NT2/D1 (cell line): ENCODE measurements around the gene KRT37.
"Not testable (repeated sequence)": the region's sequence is repeated elsewhere in the genome, so short reads cannot be mapped to it uniquely, and the experiment has no call there.

Experiments used
- DNase-seq: peaks from one replicate; pipeline ENCODE4 v3.0.0-alpha.2; 2011; ENCODE audit warnings: low read depth, low spot score
- H3K27me3 ChIP-seq: 2 replicates; pipeline ENCODE4 v1.6.0; 2011; ENCODE audit warnings: mild to moderate bottlenecking; ENCODE audit not compliant: insufficient read length, insufficient read depth
- H3K36me3 ChIP-seq: 2 replicates; pipeline ENCODE4 v1.6.1; 2011; ENCODE audit warnings: mild to moderate bottlenecking, low read length, mixed read lengths; ENCODE audit not compliant: insufficient read depth, insufficient read length
- H3K4me1 ChIP-seq: 2 replicates; pipeline ENCODE4 v1.5.1; 2011; ENCODE audit not compliant: insufficient read depth, insufficient read length
- H3K4me3 ChIP-seq: 2 replicates; pipeline ENCODE4 v1.5.1; 2011; ENCODE audit warnings: low read depth; ENCODE audit not compliant: insufficient read length
- H3K9ac ChIP-seq: 2 replicates; pipeline ENCODE4 v1.6.0; 2011; ENCODE audit warnings: low read depth; ENCODE audit not compliant: insufficient read length
- H3K9me3 ChIP-seq: 2 replicates; pipeline ENCODE4 v1.5.1; 2011; ENCODE audit warnings: mild to moderate bottlenecking, low read length; ENCODE audit not compliant: insufficient read depth
- SUZ12 ChIP-seq: IDR thresholded peaks from 2 replicates; pipeline ENCODE4 v1.6.1; 2011; ENCODE audit not compliant: insufficient read length, insufficient read depth; ENCODE audit errors: extremely low read depth
- YY1 ChIP-seq: IDR thresholded peaks from 2 replicates; pipeline ENCODE4 v1.6.1; 2011; ENCODE audit not compliant: insufficient read length, insufficient read depth
- ZNF274 ChIP-seq: IDR thresholded peaks from 2 replicates; pipeline ENCODE4 v1.6.1; 2011; ENCODE audit warnings: mild to moderate bottlenecking, low read depth, low read length

Gene KRT37

DNA sequence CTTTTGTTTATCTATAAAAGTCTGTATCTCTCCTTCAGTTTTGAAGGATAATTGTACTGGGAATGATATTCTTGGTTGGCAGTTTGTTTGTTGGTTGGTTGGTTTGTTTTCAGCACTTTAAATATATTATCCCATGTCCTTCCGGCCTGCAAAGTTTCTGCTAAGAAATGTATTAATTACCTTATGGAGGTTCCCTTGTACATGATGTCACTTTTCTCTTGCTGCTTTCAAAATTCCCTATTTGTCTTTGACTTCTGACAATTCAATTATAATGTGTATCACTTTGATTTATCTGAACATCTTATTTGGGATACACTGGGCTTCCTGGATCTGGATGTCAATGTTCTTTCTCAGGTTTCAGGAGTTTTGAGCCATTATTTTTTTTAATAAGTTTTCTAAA is 38.2 kb downstream of the KRT37 start:
- TF ChIP-seq SUZ12 = no peak
- TF ChIP-seq YY1 = no peak
- no peak for TF ChIP-seq ZNF274
- DNase-seq = no peak
- H3K9me3 ChIP-seq = peaks cover 7% of the 10 kb centered on the region
- no peaks in the 10 kb centered on the region for H3K4me1 ChIP-seq
- no peak overlapping the region for H3K9ac ChIP-seq
- no peaks in the 10 kb centered on the region for H3K27me3 ChIP-seq
- H3K36me3 ChIP-seq = no peaks in the 10 kb centered on the region
- H3K4me3 ChIP-seq = no peak overlapping the region

DNA sequence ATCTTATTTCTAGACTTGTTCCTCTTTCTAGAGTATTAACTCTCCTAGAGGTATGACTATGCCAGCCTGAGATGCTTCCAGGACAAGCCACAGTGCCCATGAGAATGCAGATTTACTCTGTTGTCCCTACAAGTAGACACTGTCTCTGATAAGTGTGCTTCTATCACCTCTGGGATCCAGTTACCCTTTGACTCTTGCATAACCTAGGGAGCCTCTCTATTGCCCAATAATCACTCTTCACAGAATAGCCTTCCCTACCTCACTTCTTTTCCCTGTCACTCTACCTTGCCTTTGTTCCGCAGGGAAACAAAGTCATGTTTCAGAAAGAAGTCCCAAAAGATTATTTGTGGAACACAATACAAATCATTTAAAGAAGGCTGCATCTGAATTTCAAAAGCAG is 40.7 kb downstream of the KRT37 start:
- Histone ChIP-seq H3K9ac (no peak overlapping the region), H3K4me1 (no peaks in the 10 kb centered on the region), H3K9me3 (peaks cover 7% of the 10 kb centered on the region), H3K4me3 (no peak overlapping the region), H3K27me3 (no peaks in the 10 kb centered on the region), H3K36me3 (no peaks in the 10 kb centered on the region)
- no peak for TF ChIP-seq SUZ12
- TF ChIP-seq ZNF274 = no peak
- TF ChIP-seq YY1 = no peak
- DNase-seq = no peak

DNA sequence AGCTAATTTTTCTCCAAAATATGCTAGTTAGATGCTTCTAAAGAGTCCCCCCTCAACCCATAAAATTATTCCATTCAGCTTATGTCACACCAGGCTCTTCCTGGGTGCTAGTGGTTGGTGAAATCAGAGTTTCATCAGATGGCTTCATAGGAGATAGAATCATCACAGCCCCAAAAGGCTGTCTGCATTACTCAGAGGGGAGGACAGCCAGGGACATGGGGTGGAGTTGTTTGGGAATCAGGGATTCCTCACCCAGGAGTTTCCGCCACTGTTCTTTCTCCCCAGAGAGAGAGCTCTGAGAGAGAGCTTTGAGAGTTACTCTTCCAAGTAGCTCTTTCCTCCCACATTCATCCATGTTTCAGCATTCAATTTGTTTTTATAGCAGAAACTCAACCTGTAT is 42.0 kb downstream of the KRT37 start:
- H3K9me3 ChIP-seq = peaks cover 7% of the 10 kb centered on the region
- no peak overlapping the region for H3K9ac ChIP-seq
- H3K4me1 ChIP-seq = no peaks in the 10 kb centered on the region
- no peak for TF ChIP-seq ZNF274
- no peak for TF ChIP-seq YY1
- TF ChIP-seq SUZ12 = no peak
- no peaks in the 10 kb centered on the region for H3K36me3 ChIP-seq
- no peak overlapping the region for H3K4me3 ChIP-seq
- no peaks in the 10 kb centered on the region for H3K27me3 ChIP-seq
- DNase-seq = no peak

DNA sequence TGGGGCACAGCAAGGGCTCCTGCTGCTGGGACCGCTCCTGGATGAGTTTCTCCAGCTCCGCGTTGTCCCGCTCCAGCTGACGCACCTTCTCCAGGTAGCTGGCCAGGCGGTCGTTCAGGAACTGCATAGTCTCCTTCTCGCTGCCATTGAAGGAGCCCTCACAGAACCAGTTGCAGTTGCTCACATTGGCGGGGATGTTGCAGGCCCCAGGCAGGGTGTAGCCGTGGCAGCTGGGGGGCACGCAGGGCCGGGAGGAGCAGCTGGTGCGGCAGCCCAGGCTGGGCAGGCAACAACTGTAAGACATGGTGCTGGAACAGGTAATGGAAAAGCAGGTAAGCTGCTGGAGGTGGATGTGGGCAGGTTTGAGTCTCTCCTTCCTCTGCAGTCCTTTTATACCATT is 42.4 kb downstream of the KRT37 start, which contains the start of gene KRT34:
KRT34 (minus strand) TSS at position 364 of the 400 bp plus-strand sequence; CDS start at position 304, 60 bp downstream.
- not testable (repeated sequence) for H3K4me3 ChIP-seq, H3K27me3 ChIP-seq, H3K36me3 ChIP-seq, H3K9ac ChIP-seq, DNase-seq, H3K9me3 ChIP-seq, H3K4me1 ChIP-seq

DNA sequence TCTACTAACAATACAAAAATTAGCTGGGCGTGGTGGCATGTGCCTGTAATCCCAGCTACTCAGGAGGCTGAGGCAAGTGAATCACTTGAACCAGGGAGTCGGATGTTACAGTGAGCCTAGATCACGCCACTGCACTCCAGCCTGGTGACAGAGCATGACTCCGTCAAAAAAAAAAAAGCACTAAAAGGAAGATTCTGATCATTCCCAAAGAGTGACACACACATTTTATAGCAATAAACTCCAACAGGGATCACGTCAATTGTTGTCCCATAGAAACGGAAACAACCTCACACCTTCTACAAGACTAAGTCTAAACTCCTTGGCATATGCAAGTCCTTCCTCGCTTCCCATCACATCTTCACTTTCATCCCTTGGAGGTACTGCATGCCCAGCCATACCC is 44.3 kb downstream of the KRT37 start:
- not testable (repeated sequence) for DNase-seq, H3K27me3 ChIP-seq, H3K9ac ChIP-seq

DNA sequence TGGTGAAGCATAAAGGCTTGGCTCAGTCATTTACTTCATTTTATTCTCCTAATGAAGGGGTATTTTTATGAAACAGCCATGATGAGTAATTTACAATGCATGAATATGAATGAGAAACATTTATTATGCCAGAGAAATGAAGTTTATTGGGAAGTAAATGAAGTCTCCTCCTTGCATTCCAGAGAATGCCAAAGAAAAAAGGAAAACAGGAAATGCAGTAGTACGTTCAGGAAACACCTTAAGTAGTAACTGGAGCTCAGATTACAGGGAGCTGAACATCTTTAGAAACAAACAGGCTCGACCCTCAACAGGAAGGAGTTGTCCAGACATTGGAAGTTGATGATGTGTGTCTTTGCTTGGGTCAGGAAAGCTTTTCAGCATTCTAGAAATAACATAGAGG is 46.8 kb downstream of the KRT37 start:
- H3K4me1 ChIP-seq = no peaks in the 10 kb centered on the region
- no peak for DNase-seq
- no peak overlapping the region for H3K4me3 ChIP-seq
- no peak overlapping the region for H3K9ac ChIP-seq
- H3K9me3 ChIP-seq = no peaks in the 10 kb centered on the region
- no peaks in the 10 kb centered on the region for H3K27me3 ChIP-seq
- no peak for TF ChIP-seq SUZ12
- TF ChIP-seq YY1 = no peak
- no peak for TF ChIP-seq ZNF274
- no peaks in the 10 kb centered on the region for H3K36me3 ChIP-seq

More for the DNA sequence above, 44.3 kb downstream of the KRT37 start:
- H3K4me1 ChIP-seq, H3K9me3 ChIP-seq, H3K4me3 ChIP-seq, H3K36me3 ChIP-seq: not testable (repeated sequence)
